GM21717 (cell line): ENCODE data around the gene TOMM22.
"Not testable (repeated sequence)": the region's sequence is repeated elsewhere in the genome, so short reads cannot be mapped to it uniquely, and the experiment has no call there.

Experiments used
- ATAC-seq: cut with Tn5 transposase; IDR thresholded peaks from one replicate; pipeline ENCODE4 v1.9.1; 2021; ENCODE audit warnings: mild to moderate bottlenecking, moderate library complexity; ENCODE audit not compliant: unreplicated experiment

Gene TOMM22

GRCh38 chr22:38681582-38682335 lies at the start of gene TOMM22:
TOMM22 (plus strand) TSS chr22:38681957; CDS start chr22:38681979, 22 bp downstream.
- peak; percentile 76 for ATAC-seq

DNA sequence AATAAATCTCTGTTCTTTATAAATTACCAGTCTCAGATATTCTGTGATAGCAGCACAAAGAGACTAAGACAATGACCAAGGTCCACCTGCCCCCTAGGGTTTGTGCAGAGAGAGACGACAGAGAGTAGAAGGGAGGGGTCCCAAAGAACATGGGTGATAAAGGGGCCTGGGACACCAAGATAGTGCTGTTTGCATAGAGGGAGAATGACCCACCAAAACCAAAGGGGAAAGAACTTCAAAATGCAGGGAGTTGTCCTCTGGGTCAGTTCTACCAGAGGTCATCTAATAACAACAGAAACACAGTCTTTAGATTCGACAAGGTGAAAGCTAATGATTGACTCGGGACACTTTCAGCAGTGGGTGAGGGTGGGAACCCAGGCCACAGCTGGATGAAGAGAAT lies 49.2 kb upstream of the TOMM22 start:
- ATAC-seq: no peak

GRCh38 chr22:38638216-38638615 lies 43.5 kb upstream of the TOMM22 start:
- no peak for ATAC-seq

- ATAC-seq: no peak
These were observed 43.0 kb upstream of the TOMM22 start for GRCh38 chr22:38638728-38639127.

DNA sequence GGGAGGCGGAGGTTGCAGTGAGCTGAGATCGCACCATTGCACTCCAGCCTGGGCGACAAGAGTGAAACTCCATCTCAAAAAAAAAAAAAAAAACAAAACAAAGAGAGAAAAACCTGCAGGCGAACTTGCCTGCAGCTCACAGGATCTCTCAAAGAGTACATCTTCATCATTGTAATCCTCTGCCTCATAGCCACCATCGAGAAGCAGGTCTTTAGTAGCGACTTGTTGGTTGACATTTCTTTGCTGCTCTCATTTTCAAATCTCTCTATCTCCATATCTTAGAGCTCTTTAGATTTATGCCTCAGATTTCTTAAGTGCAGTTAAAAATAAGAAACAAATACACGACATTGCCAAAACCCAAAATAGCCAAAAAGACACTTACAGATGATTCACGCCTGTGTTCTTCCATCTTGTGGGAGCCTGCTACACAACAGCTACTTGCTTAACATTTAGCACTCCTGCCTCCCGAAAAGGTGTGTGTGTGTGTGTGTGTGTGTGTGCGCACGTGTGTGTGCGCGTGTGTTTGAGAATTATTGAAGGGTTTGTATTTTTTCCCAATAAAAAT lies 40.2 kb upstream of the TOMM22 start:
- ATAC-seq: no peak

DNA sequence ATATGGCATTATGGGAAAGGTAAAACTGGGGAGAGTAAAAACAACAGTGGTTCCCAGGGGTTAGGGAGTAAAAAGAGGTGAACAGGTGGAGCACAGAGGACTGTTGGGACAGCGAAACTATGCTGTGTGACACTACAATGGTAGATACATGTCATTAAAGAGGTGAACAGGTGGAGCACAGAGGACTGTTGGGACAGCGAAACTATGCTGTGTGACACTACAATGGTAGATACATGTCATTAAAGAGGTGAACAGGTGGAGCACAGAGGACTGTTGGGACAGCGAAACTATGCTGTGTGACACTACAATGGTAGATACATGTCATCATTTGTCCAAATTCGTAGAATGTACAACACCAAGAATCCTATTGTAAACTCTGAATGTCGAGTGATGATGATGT lies 37.5 kb upstream of the TOMM22 start:
- ATAC-seq: not testable (repeated sequence)

GRCh38 chr22:38645430-38645829 lies 36.3 kb upstream of the TOMM22 start:
- no peak for ATAC-seq

DNA sequence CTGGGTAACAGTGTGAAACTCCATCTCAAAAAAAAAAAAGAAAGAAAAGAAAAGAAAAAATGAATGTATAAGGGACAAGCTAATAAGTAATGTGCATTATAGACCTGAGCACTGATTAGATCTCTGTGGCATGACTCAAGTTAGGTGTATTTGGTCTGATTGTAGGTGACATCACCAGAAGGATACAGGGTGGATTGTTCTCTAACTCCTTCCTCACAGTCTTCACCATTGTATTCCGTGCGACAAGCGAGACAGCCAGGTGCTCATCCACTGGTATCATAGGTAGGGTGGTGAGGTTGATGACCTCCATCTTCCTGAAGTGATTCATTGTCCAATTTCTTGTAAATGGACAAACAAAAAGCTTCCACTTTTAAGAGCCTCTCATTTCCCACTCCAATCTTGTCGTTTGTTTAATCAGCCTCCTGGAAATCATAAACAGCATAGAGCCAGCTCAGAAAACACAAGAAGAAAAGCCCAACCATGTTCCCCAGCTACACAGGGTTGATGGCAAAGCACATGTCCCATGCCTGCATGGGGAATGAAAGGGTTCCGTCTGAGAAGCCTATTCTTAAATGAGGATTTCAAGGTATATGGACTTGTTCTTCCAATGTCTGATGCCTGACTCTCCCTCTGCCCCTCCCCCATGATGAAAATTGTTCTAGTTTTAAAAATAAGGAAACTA lies 31.8 kb upstream of the TOMM22 start:
- no peak for ATAC-seq

DNA sequence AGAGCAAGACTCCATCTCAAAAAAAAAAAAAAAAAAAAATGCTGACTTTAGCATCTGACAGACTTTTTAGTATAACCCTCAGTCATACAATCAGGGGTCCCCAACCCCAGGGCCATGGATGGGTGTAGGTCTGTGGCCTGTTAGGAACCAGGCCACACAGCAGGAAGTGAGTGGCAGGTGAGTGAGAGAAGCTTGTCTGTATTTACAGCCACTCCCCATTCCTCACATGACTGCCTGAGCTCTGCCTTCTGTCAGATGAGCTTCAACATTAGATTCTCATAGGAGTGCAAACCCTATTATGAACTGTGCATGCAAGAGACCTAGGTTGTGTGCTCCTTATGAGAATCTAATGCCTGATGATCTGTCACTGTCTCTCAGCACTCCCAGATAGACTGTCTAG lies 28.9 kb upstream of the TOMM22 start:
- no peak for ATAC-seq

- no peak for ATAC-seq
These were observed 28.0 kb upstream of the TOMM22 start for GRCh38 chr22:38653741-38654140.

GRCh38 chr22:38655519-38656255 lies 26.1 kb upstream of the TOMM22 start:
- peak; percentile 16 for ATAC-seq

DNA sequence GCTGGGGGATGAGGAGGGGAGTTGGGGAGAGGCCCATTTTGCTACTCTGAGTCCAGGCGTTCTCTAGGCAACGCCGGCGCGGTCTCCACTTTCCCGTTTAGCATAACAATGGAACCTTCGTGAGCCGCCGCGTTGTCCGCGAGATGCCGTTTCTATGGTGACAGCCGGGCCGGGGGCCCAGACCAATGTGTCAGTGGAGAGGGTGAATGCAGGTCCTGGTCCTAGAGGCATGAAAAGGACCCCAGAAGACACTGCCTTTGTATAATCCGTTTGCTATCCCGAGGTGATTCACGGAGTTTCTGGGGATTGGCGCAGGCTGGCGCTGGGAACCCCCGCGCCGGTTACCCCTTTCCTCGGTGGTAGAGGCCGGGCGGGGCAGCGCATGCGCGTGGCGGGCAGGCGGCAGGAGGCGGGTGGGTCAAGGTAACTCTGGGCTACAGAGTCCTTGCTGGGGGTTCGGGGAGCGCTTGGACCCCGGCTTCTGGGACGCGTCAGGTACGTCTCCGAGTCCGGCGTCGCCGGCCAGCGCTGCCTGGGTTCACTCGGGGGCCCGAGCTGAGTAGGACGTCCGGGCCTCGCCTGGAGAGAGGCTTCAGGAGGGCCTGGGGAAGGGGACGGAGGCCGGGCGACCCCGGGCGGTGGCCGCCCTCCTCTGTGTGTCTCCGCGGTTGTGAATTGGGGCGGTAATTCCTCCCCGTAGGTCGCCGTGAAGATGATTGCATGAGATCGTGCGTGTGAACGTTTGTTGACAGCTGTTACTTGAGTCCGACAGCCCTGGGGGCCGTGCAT lies 25.3 kb upstream of the TOMM22 start, which contains the start of the genes CBY1 and FAM227A:
CBY1 (plus strand) TSS at position 383 of the 789 bp plus-strand sequence. CDS start 11,417 bp downstream, outside the sequence.
FAM227A (minus strand) TSS at position 137 of the 789 bp plus-strand sequence. CDS start 6,224 bp downstream, outside the sequence.
- peak; percentile 63 for ATAC-seq

- peak; percentile 44 for ATAC-seq
These were observed 24.5 kb upstream of the TOMM22 start for GRCh38 chr22:38657045-38657909.

- no peak for ATAC-seq
These were observed 6.9 kb upstream of the TOMM22 start for GRCh38 chr22:38674888-38675287.

- ATAC-seq: no peak
These were observed 5.9 kb upstream of the TOMM22 start for GRCh38 chr22:38675833-38676232.

GRCh38 chr22:38684895-38685294 lies 3.1 kb downstream of the TOMM22 start:
- no peak for ATAC-seq

- ATAC-seq: no peak
These were observed 4.0 kb downstream of the TOMM22 start for GRCh38 chr22:38685761-38686160.

- ATAC-seq: no peak
These were observed 7.9 kb downstream of the TOMM22 start for GRCh38 chr22:38689651-38690050.

- ATAC-seq: no peak
These were observed 12.3 kb downstream of the TOMM22 start for GRCh38 chr22:38694049-38694448.
